Bronchial epithelial cell (primary cell): ENCODE measurements around the gene SPIN2B. TPM values are rescaled to one million over a fixed set of nuclear protein-coding genes. Genes with fewer than 3 reads are reported as not detected.
"Not testable (repeated sequence)": the region's sequence is repeated elsewhere in the genome, so short reads cannot be mapped to it uniquely, and the experiment has no call there.

Source experiments
- DNase-seq: peaks from one replicate; pipeline ENCODE4 v3.0.0-alpha.2; 2010; ENCODE audit warnings: low read depth
- FAIRE-seq: peaks from 2 replicates; lab custom pipeline; 2011; peaks lifted over from hg19 to GRCh38; lab: Jason Lieb, UNC
- H3K27me3 ChIP-seq: 2 replicates; pipeline ENCODE4 v1.5.1; 2011; ENCODE audit warnings: low read length; ENCODE audit not compliant: control insufficient read depth, insufficient read depth
- H3K36me3 ChIP-seq: 2 replicates; pipeline ENCODE4 v1.5.1; 2011; ENCODE audit warnings: low read length; ENCODE audit not compliant: control insufficient read depth, insufficient read depth
- H3K4me3 ChIP-seq: 2 replicates; pipeline ENCODE4 v1.5.1; 2011; ENCODE audit warnings: mild to moderate bottlenecking, low read depth, low read length, control low read depth
- CTCF ChIP-seq: IDR thresholded peaks from 2 replicates; pipeline ENCODE4 v1.5.1; 2011; ENCODE audit warnings: mild to moderate bottlenecking, moderate library complexity, low read length, control low read depth, inconsistent platforms; ENCODE audit not compliant: insufficient read depth, severe bottlenecking
- total RNA-seq: library from RNA; depleted of rRNA; stranded (reverse); fragments of >200 nt; gene quantifications from 2 replicates; pipeline ENCODE4 v1.2.1, GENCODE V29; 2014

Gene SPIN2B
- total RNA-seq, 1 donor from 2014 or later, result 0.79 TPM

GRCh38 chrX:57135287-57135686 is 13.9 kb upstream of the SPIN2B start:
- Histone ChIP-seq H3K4me3 (no peak overlapping the region), H3K27me3 (no peaks in the 10 kb centered on the region), H3K36me3 (no peaks in the 10 kb centered on the region)
- FAIRE-seq (no peak), DNase-seq (no peak)
- TF ChIP-seq CTCF, result no peak

- Histone ChIP-seq H3K27me3 (no peaks in the 10 kb centered on the region), H3K4me3 (no peak overlapping the region), H3K36me3 (no peaks in the 10 kb centered on the region)
- FAIRE-seq (no peak), DNase-seq (peak; percentile 52)
- TF ChIP-seq CTCF, result no peak
Measured at GRCh38 chrX:57134702-57135101, 13.4 kb upstream of the SPIN2B start.

DNA sequence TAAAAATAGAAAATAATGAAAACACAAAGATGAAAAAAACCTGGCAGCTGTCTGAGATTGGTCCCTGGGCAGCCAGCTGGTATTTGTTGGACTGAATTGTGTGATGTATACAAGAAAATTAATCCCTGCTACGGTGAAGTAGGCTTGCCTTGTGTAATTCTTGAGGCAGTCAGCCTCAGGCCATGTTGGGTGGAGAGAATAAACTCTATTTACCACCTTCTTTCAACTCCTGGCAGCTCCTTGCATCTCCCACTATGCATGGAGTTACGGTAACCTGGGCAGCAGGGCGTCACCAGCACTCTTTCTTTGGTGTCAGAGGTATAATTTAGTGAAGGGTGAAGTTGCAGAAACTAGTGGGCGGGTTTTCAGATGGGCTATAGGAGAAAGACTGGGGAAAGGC is 12.4 kb upstream of the SPIN2B start:
- DNase-seq (no peak), FAIRE-seq (no peak)
- H3K36me3 ChIP-seq, result no peaks in the 10 kb centered on the region
- TF ChIP-seq CTCF, result no peak
- no peak overlapping the region for H3K4me3 ChIP-seq
- H3K27me3 ChIP-seq, result no peaks in the 10 kb centered on the region

DNA sequence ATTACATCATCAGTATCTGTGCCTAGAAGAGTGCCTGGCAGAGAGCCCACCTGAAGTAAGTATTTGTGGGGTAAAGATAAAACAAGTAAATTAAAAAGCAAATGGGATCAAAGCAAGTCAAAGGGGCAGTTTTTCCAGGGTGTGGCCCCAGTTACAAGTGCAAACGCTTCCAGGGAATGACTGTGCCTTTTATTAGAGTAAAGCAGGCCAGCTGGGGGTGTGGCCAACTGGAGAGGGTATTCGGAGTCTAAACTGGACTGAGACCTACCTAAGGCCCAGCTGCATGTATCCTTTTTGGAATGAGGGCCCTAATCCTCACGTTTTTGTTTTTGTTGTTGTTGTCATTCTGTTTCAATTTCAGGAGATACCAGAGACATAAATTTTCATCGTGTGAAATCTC is 11.9 kb upstream of the SPIN2B start:
- not testable (repeated sequence) for FAIRE-seq, DNase-seq, H3K4me3 ChIP-seq, H3K27me3 ChIP-seq, H3K36me3 ChIP-seq

DNA sequence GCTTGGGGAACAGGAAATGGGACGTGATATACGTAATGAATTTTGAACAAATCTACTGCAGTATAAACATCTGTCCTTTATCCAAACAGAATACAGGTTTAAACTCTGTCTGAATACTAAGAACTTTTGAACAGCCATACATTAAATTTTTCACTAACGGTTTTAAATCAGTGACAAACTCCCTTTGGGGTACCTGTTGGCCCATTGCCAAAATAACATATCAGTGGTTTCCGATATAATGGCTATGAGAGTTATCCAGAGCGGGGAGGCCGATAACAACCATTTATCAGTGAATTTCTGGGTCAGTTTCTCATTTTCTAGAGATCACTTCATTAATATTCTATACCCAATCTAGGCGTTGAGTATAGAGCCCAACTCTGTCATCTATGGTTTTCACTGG is 10.7 kb upstream of the SPIN2B start:
- TF ChIP-seq CTCF, result no peak
- Histone ChIP-seq H3K4me3 (no peak overlapping the region), H3K27me3 (no peaks in the 10 kb centered on the region), H3K36me3 (no peaks in the 10 kb centered on the region)
- FAIRE-seq, result no peak
- no peak for DNase-seq

DNA sequence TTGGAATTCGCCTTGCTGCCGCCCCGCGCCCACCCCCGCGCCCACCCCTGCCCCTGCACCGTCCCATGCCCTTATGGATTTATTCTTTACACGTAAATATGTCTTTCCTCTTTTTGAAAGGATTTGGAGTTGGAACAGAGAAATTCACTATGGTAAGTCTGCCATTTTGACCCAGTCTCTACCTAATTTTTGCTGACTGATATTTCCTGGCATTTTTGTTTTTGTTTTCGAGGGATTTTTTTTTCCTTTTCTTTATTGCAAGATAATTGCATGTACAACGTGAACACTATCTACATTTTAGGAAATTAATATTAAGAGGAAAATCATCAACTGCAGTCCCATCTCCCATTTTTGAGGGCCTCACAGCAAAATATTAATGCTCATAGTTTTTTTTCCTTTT is 468 bp upstream of the SPIN2B start:
- no peak for FAIRE-seq
- Histone ChIP-seq H3K36me3 (no peaks in the 10 kb centered on the region), H3K4me3 (peak overlapping the region; percentile 81), H3K27me3 (no peaks in the 10 kb centered on the region)
- no peak for DNase-seq
- no peak for TF ChIP-seq CTCF

GRCh38 chrX:57120619-57121161 is 658 bp downstream of the SPIN2B start:
- not testable (repeated sequence) for H3K36me3 ChIP-seq, DNase-seq, FAIRE-seq, H3K27me3 ChIP-seq
- peak overlapping the region; percentile 81 for H3K4me3 ChIP-seq
